Hepatocyte (in vitro differentiated cells): ENCODE data around the gene IQGAP2.

ENCODE experiments used
- EZH2 ChIP-seq: fragments of 200-600 bp; sonication (generic); IDR thresholded peaks from 2 replicates; pipeline ENCODE4 v1.6.1; 2016; ENCODE audit warnings: antibody characterized with exemption, mild to moderate bottlenecking, borderline replicate concordance
- TF ChIP-seq, protein P1 (sequence below): fragments of 200-600 bp; sonication (generic); IDR thresholded peaks from 2 replicates; pipeline ENCODE4 v1.5.1; 2016; ENCODE audit warnings: antibody characterized with exemption, mild to moderate bottlenecking; ENCODE audit not compliant: poor library complexity

DNA sequence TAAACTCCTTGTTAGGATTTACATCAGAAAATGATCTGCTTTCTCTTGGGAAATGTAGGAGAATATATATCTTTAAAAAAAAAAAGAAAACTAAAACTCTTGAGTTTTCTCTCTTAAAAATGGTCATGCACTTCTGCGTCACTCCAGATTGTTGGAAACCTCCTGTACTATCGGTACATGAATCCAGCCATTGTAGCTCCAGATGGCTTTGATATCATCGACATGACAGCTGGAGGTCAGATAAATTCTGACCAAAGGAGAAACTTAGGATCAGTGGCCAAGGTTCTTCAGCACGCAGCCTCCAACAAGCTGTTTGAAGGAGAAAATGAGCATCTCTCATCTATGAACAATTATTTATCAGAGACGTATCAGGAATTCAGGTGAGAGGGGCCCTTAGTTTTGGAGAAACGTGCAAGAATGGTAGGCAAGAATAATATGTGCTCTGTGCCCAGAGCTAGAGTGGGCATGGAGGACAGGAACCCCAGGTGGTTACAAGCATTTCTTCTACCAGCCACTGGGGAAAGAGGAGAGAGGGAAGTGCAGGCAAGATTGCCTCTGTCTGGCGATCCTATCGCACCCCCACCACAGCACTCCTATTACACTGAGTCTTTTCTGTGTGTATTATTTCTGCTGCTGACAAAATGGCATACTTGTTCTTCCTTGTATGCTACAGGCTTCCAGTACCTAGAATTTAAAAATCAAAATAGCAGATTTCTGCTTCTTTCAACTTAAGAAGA, 271.4 kb downstream of the IQGAP2 start:
- TF ChIP-seq, protein P1, sequence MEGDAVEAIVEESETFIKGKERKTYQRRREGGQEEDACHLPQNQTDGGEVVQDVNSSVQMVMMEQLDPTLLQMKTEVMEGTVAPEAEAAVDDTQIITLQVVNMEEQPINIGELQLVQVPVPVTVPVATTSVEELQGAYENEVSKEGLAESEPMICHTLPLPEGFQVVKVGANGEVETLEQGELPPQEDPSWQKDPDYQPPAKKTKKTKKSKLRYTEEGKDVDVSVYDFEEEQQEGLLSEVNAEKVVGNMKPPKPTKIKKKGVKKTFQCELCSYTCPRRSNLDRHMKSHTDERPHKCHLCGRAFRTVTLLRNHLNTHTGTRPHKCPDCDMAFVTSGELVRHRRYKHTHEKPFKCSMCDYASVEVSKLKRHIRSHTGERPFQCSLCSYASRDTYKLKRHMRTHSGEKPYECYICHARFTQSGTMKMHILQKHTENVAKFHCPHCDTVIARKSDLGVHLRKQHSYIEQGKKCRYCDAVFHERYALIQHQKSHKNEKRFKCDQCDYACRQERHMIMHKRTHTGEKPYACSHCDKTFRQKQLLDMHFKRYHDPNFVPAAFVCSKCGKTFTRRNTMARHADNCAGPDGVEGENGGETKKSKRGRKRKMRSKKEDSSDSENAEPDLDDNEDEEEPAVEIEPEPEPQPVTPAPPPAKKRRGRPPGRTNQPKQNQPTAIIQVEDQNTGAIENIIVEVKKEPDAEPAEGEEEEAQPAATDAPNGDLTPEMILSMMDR: no peak
- no peak for TF ChIP-seq EZH2
